GM18907 (cell line): ENCODE measurements around the gene NKIRAS2.

Experiments
- ATAC-seq: cut with Tn5 transposase; IDR thresholded peaks from one replicate; pipeline ENCODE4 v1.9.1; 2021; ENCODE audit warnings: mild to moderate bottlenecking, moderate library complexity; ENCODE audit not compliant: unreplicated experiment

Gene NKIRAS2

GRCh38 chr17:42053731-42054500 is 34.0 kb downstream of the NKIRAS2 start:
- no peak for ATAC-seq

DNA sequence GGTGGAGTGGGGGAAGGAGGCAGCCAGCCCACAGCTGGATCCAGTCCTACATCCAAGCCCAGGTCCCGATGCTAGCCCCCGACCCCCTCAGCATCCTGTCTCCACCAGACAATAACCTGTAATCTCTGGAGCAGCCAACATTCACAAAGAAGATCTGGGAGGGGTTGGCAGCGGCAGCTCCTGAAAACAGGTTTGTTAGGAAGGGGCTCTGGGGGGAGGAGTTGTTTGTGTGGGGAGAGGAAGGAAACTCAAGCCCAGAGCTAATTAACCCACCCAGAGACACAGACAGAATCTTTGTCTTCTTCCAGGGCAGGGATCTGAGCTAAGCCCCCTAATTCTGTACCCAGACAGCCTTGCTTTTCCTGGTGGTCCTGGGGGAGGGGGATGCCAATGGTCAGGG is 35.1 kb downstream of the NKIRAS2 start:
- no peak for ATAC-seq

GRCh38 chr17:42055496-42055895 is 35.6 kb downstream of the NKIRAS2 start:
- ATAC-seq = no peak

DNA sequence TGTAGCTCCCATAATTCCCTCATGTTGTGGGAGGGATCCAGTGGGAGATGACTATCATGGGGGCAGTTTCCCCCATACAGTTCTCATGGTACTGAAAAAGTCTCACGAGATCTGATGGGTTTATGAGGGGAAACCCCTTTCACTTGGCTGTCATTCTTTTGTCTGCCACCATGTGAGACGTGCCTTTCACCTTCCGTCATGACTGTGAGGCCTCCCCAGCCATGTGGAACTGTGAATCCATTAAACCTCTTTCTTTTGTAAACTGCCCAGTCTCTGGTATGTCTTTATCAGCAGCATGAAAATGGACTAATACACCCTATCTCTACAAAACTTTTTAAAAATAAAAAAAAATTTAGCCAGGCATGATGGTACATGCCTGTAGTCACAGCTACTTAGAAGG is 36.7 kb downstream of the NKIRAS2 start:
- no peak for ATAC-seq

GRCh38 chr17:42058063-42058462 is 38.2 kb downstream of the NKIRAS2 start:
- no peak for ATAC-seq

DNA sequence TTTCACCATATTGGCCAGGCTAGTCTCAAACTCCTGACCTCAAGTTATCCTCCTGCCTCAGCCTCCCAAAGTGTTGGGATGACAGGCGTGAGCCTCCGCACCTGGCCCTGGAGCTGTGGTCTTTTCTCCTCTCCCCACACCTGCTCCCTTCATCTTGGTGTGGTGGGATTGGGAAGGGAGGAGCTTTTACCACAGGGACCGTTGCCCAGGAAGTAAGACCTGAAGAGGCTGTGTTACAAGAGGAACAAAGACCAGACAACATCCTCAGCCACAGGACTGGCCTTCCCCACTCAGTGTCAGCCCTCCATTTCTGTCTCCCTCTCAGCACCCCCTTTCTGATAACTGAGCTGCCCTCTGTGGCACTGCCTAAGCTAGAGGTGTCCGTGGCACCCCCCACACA is 39.9 kb downstream of the NKIRAS2 start:
- ATAC-seq = no peak

- ATAC-seq = no peak
These were observed 40.3 kb downstream of the NKIRAS2 start for GRCh38 chr17:42060231-42060630.

GRCh38 chr17:42061646-42062487 is 42.0 kb downstream of the NKIRAS2 start:
- ATAC-seq = no peak

DNA sequence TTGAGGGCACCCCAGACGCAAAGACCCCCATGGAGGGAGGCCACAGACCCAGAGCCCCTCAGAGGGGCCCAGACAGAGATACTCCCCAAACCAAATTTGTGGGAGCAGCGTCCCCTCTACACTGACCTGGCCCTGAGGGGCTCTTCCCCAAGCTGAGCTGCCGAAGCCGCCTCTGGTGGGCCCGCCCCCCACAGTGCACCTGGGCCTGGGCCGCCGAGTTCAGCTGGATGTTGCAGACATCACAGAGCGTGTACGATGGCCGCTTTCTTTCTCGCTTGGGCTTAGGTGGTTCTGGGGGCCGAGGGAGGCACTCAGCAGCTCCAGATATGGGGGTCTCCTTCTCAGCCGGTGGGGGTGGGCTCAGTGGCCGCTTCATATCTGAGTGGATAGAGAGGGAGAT is 42.8 kb downstream of the NKIRAS2 start:
- no peak for ATAC-seq

DNA sequence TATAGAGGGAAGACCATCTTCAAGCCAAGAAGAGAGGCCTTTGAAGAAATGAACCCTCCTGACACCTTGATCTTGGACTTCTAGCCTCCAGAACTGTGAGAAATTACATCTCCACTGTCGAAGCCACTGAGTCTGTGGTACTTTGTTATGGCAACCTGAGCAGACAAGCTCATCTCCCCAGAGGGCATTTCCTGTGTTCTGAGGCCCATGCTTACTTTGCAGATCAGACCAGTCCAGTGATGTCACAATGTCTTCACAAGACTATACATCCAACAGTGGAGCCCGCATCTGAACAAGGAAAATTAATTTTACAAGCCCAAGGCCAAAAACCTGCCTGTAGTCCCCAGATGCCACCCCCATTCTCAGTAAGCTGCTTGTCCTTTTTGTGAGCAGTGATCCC is 45.3 kb downstream of the NKIRAS2 start:
- no peak for ATAC-seq

GRCh38 chr17:42067371-42068091 is 47.6 kb downstream of the NKIRAS2 start:
- ATAC-seq = no peak

- no peak for ATAC-seq
These were observed 49.1 kb downstream of the NKIRAS2 start for GRCh38 chr17:42068979-42069378.

DNA sequence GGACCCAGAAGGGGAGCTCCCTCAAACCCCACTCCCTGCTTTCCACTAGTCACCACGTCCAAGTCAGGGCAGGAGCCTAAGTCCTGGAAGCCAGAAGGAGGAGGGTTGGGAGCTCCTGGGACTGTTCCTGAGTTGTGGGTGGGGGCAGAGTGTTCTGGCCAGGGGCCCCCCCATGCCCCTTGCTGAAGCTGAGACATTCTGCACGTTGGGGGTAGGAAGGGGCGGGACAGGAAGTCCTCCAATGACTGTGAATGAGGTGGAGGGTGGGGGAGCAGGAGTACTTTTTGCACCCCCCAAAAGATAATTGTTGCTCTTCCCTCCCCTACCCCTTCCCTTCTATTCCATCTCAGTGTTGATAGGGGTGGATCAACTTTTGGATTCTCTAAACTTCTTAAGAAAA is 51.9 kb downstream of the NKIRAS2 start:
- ATAC-seq = no peak

- no peak for ATAC-seq
These were observed 52.7 kb downstream of the NKIRAS2 start for GRCh38 chr17:42072323-42073187.
